Measurements from ENCODE around the gene TECTA.
"Not testable (repeated sequence)": the region's sequence is repeated elsewhere in the genome, so short reads cannot be mapped to it uniquely, and the experiment has no call there.

The TECTA gene

GRCh38 chr11:121091492-121092152, 9.4 kb upstream of the TECTA start:
- DNase-seq, result peak; percentile 82

GRCh38 chr11:121095561-121095960, 5.5 kb upstream of the TECTA start:
- no peak for DNase-seq

DNA sequence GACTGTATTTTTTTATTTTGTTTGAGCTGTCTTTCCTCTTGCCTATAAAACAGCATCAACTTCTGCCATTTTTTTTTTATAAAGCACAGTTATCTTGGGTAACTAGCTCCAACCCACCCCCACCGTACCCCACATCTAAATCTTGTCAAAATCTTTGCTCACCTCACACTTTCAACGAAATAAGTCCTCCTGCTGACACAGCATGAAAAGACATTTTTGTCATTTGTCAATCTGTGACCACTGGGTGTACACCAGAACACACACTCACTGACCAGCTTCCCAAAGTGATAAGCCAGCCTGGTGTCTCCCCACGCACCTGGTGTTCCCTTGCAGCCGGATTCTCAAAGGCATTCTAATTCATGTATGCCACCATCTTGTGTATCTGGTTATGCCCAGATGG, 1.7 kb upstream of the TECTA start:
- no peak for DNase-seq

- DNase-seq, result no peak
These were observed 1.2 kb upstream of the TECTA start for GRCh38 chr11:121099885-121100284.

GRCh38 chr11:121104312-121104762, 3.3 kb downstream of the TECTA start:
- no peak for DNase-seq

DNA sequence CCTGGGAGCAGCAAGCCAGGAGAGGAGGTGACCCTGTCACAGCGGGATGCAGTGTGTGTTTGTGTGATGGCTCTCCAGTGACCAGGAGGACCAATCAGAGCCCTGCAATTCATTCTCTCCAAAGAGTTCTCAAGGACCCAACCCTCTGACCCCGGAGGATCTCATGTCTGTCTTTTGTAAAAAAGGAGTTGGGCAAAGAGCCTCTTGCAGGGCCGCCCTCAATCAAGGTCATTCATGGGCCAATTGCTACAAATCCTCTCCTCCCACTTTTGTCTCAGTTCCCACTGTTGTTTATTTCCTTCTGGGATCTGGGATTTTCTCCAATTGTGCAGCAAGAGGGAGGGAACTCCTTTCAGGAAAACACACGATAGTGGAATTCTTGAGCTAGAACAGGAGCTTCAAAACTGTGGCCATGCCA, 4.0 kb downstream of the TECTA start:
- no peak for DNase-seq

GRCh38 chr11:121105481-121106195, 4.6 kb downstream of the TECTA start:
- DNase-seq, result no peak

DNA sequence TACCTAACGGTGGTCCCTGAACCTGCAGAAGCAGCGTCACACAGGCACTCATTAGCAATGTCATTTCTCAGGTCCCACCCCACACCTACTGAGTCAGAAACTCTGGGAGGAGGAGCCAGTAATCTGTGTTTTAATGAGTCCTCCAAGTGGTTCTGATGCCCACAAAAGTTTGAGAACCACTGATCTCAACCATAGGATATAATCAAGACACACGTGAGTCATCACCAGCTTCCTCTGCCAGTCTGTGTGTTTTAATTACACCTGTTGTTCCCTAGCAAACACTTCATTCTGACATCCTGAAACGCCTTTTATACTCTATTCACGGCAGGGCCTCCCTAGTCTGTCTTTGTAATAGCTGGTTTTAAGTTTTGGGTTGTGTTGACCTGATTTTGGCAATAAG, 5.8 kb downstream of the TECTA start:
- DNase-seq, result no peak

GRCh38 chr11:121108413-121108812, 7.4 kb downstream of the TECTA start:
- no peak for DNase-seq

DNA sequence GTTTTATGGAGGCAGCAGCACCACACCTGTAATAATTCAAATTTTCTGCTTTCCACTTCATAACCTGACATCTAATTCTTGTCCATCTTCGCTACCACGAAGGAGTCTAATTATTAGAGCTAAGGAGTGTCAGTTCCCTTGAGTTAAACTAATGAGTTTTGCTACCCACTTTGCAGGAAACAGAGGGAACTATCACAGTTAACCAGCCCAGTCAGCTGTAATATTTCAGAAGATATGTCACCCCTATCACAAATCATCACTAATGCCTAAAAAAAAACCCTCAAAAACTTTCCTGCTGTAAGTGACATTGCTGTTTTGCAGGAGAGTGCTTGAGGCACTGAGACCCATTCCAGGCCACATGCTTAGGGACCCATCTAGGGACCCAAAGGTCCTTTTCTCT, 8.4 kb downstream of the TECTA start:
- peak; percentile 30 for DNase-seq

DNA sequence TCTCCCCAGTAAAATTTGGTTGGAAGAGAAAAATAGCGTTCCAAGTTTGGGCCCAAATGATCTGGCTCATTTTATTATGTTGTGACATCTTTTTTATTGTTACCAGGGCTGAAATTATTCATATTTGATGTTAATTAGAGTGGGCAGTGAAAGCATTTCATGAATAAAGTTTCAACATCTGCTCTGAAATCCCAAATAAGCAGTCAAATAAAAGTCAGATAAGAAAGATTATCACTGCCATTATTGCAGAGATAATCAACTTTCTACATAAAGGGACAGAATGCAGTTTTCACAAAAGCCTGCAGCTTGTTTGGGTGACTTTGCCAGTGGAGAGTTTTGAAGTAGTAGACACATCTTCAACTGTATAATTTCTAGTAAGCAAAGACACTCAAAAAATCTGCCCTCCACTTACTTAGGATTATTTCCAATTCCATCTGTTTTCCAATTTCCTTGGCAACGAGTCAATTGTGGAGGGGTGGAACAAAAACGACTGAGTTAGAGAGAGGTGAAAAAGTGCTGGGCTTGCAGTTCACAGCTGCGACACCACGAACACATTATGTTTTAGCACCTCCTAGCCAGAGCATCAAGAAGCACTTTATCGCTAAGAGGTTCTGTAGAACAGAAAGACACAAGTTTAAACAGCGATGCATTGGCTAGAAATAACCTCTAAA, 9.0 kb downstream of the TECTA start:
- no peak for DNase-seq

GRCh38 chr11:121110871-121111724, 10.1 kb downstream of the TECTA start:
- DNase-seq, result no peak

DNA sequence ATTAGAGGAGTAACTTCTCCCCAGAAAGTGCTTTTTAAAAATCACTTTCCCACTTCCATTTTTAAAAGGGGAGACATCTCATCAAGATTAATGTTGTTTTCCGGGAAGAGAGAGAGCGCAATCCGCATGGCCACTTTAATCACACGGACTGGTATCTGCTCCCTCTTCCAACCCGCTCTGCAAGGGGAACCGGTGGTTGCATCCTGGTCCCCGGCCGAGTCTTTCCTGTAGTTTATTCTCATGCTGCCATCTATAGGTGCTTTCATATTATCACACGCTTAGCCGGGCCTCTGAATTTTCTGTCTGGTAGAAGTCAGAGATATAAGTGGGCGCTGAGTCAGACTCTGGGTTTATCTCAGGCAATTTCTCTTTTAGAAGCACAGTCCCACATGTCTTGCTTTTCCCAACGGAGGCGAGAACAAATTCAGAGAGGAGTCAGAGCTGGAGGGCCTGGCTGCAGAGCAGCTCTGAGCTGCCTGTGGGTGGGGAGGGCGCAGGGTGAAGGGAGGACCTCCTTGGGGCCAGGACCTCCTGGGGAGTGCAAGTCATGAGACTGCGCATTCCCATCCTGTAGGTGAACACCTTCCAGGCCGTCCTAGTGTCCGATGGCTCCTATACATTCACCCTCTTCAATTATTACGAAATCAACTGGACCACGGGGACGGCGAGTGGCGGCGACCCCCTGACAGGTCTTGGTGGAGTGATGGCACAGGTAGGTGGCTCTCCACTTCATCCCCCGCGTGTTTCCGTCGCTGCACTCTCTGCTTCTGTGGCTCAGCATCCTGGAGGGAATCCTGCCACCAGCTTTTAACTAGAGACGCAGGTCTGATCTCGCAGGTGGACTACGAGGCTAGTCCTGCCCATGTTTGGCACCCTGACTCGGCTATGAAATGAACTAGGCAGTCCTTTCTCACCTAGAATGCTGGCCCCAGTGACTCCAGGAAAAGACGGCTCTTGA, 11.7 kb downstream of the TECTA start:
- peak; percentile 89 for DNase-seq

DNA sequence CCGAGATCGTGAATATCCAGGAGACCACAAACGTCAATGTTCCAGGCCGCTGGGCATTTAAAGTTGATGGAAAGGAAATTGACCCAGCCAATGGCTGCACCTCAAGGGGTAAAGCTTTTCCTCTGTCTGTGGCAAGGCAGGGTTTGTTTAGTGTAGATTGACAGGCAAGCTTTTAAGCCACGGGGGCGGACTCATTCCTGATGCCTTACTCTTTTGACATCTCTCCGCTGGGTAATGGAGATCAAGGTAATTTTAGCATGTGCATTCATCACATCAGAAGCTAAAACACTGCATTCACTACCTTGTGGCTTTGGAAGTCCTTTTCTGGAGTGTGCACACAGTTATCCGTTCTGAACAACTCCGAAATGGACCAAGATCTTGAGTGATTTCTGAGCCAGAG, 12.6 kb downstream of the TECTA start:
- no peak for DNase-seq

- not testable (repeated sequence) for DNase-seq
These were observed 14.0 kb downstream of the TECTA start for GRCh38 chr11:121115024-121115423.

- no peak for DNase-seq
These were observed 16.7 kb downstream of the TECTA start for GRCh38 chr11:121117788-121118187.

- peak; percentile 34 for DNase-seq
These were observed 18.4 kb downstream of the TECTA start for GRCh38 chr11:121119440-121119839.

DNA sequence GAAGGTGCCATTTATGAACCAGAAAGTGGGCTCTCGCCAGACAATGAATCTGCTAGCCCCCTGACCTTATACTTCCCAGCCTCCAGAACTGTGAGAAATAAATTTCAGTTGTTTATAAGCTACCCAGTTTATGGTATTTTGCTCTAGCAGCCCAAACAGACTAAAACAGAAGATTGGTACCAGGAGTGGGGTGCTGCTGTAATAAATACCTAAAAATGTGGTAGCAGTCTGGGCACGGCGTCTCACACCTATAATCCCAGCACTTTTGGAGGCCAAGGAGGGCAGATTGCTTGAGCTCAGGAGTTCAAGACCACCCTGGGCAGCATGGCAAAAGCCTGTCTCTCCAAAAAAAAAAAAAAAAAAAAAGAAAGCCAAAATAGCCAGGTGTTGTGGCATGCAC, 21.3 kb downstream of the TECTA start:
- DNase-seq, result no peak

GRCh38 chr11:121123496-121124069, 22.5 kb downstream of the TECTA start:
- DNase-seq, result no peak

DNA sequence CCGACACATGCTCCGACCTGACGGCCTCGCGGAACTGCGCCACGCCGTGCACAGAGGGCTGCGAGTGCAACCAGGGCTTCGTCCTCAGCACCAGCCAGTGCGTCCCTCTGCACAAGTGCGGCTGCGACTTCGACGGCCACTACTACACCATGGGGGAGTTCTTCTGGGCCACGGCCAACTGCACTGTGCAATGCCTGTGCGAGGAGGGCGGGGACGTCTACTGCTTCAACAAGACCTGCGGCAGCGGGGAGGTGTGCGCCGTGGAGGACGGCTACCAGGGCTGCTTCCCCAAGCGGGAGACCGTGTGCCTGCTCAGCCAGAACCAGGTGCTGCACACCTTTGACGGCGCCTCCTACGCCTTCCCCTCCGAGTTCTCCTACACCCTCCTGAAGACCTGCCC, 26.8 kb downstream of the TECTA start:
- DNase-seq, result no peak

Measured in hematopoietic multipotent progenitor cell treated with erythropoietin and hydrocortisone succinate and interleukin-3 and kit ligand, for 4 days (in vitro differentiated cells).